Stomach smooth muscle (tissue), 2 donors: ENCODE data around the gene SEPTIN2.

Source experiments
- H3K27ac ChIP-seq: one replicate; pipeline ENCODE4 v1.7.0; 2013; ENCODE audit warnings: mild to moderate bottlenecking, low read length, inconsistent platforms
- H3K27me3 ChIP-seq, 2 donors: one replicate each; pipeline ENCODE4 v1.7.0; 2013; ENCODE audit warnings: low read length in 2 of 2; ENCODE audit not compliant: insufficient read depth in 2 of 2, control insufficient read depth in 1 of 2
- H3K36me3 ChIP-seq, 2 donors: one replicate each; pipeline ENCODE4 v1.7.0; 2013; ENCODE audit warnings: low read length in 2 of 2; ENCODE audit not compliant: control insufficient read depth in 2 of 2, insufficient read depth in 2 of 2
- H3K4me1 ChIP-seq: one replicate; pipeline ENCODE4 v1.7.0; 2013; ENCODE audit warnings: low read length; ENCODE audit not compliant: control insufficient read depth, insufficient read depth
- H3K4me3 ChIP-seq, 2 donors: one replicate each; pipeline ENCODE4 v1.7.0; 2013; ENCODE audit warnings: low read length in 2 of 2
- H3K9ac ChIP-seq, 2 donors: one replicate each; pipeline ENCODE4 v1.7.0; 2013; ENCODE audit warnings: low read length in 2 of 2, mild to moderate bottlenecking in 1 of 2
- H3K9me3 ChIP-seq, 2 donors: one replicate each; pipeline ENCODE4 v1.7.0; 2013; ENCODE audit warnings: low read length in 2 of 2; ENCODE audit not compliant: control insufficient read depth in 2 of 2
- donor health status: healthy.
- donor health status: Pancreatic carcinoma.

The SEPTIN2 gene

DNA sequence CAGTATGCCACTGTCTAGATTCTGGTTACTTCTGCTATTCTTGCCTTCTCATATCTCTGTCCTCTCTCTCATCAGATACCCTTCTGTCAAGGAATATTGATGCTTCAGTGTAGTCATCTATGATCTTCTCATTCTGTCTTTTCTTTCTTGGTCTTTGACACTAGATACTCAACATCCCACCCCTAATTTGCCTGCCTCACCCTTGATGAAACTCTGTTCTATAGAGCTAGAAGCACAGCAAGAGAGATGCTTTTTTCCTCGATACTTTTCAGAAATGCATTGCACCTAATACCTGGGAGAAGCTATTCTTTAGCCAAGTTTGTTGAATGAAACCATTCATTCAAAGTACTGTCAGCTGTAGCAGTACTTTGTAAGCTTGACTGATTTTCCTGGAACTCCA is 9.5 kb downstream of the SEPTIN2 start:
- H3K4me3 ChIP-seq, result no peak overlapping the region
- no peaks in the 10 kb centered on the region for H3K4me1 ChIP-seq
- peaks cover 7 to 12% of the 10 kb centered on the region in 2 donors for H3K36me3 ChIP-seq
- H3K9me3 ChIP-seq, result no peaks in the 10 kb centered on the region
- no peak overlapping the region for H3K27ac ChIP-seq
- H3K27me3 ChIP-seq, result no peaks in the 10 kb centered on the region
- H3K9ac ChIP-seq, result no peak overlapping the region

DNA sequence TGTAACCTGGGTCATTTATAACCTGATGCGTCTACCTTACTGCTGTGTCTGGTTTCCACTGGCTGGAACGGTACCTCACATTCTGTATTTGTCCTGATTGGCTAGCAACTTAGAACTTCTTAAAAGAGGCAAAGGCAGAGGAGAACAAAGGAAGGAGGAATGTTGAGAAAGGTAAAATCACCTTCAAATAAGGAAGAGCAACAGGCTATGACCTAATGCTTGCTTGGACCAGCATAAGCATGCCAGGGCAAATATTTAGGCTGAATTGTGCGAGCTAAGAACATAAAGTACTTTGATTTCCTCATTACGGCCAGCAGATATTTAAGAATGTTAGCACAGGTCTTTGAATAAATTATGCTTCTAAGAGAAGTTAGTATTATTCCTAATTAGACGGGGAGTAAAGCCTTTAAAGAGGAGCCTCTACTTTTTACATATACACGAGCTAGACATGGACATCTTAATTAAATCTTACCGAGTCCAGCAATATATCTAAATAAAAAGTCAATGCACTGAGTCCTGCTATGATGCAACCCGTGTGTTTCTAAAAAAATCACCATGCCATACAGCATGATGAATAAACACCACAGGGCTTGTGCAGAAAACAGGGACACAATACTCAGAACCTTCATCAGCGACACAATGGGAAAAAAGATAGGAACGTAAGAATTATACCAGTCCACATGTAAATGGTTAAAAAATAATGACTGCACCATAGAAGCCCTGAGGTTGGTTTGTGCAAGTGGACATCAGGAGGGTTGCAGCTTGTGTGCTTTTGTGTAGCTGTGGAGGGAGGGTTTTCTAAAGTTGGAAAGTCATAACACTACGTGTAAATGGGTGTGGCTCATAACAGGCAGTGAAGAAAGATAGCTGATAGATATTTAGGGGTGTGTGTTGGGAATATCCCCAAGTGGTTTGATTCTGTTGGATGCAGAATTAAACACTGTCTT is 14.2 kb downstream of the SEPTIN2 start:
- no peak overlapping the region for H3K27ac ChIP-seq
- no peaks in the 10 kb centered on the region for H3K4me1 ChIP-seq
- no peak overlapping the region for H3K9ac ChIP-seq
- no peaks in the 10 kb centered on the region for H3K9me3 ChIP-seq
- no peak overlapping the region for H3K4me3 ChIP-seq
- H3K27me3 ChIP-seq, result no peaks in the 10 kb centered on the region
- peaks cover 15 to 17% of the 10 kb centered on the region in 2 donors for H3K36me3 ChIP-seq

GRCh38 chr2:241330616-241330981 is 14.9 kb downstream of the SEPTIN2 start:
- H3K27me3 ChIP-seq, result no peaks in the 10 kb centered on the region
- peaks cover 20 to 24% of the 10 kb centered on the region in 2 donors for H3K36me3 ChIP-seq
- no peaks in the 10 kb centered on the region for H3K4me1 ChIP-seq
- H3K9me3 ChIP-seq, result no peaks in the 10 kb centered on the region
- H3K9ac ChIP-seq, result no peak overlapping the region
- H3K27ac ChIP-seq, result no peak overlapping the region
- no peak overlapping the region for H3K4me3 ChIP-seq

DNA sequence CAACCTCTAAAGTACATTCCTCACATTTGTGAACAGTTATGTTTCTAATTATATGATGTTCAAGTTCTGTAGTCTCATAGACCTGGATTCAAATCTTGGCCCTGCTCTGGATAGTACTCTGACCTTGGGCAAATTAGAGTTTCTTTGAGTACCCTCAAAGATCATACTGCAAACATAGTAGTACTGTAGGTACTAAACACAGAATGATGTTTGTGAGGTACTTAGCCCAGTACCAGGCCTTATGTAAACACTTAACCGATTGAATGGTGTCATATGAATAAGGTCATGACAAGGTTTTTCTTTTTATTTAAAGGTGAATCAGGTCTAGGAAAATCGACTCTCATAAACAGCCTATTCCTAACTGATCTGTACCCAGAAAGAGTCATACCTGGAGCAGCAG is 19.1 kb downstream of the SEPTIN2 start:
- H3K36me3 ChIP-seq, result peaks cover 30 to 36% of the 10 kb centered on the region in 2 donors
- no peaks in the 10 kb centered on the region for H3K9me3 ChIP-seq
- no peaks in the 10 kb centered on the region for H3K27me3 ChIP-seq
- H3K9ac ChIP-seq, result no peak overlapping the region
- H3K4me3 ChIP-seq, result no peak overlapping the region
- no peak overlapping the region for H3K27ac ChIP-seq
- H3K4me1 ChIP-seq, result peaks cover 3% of the 10 kb centered on the region

DNA sequence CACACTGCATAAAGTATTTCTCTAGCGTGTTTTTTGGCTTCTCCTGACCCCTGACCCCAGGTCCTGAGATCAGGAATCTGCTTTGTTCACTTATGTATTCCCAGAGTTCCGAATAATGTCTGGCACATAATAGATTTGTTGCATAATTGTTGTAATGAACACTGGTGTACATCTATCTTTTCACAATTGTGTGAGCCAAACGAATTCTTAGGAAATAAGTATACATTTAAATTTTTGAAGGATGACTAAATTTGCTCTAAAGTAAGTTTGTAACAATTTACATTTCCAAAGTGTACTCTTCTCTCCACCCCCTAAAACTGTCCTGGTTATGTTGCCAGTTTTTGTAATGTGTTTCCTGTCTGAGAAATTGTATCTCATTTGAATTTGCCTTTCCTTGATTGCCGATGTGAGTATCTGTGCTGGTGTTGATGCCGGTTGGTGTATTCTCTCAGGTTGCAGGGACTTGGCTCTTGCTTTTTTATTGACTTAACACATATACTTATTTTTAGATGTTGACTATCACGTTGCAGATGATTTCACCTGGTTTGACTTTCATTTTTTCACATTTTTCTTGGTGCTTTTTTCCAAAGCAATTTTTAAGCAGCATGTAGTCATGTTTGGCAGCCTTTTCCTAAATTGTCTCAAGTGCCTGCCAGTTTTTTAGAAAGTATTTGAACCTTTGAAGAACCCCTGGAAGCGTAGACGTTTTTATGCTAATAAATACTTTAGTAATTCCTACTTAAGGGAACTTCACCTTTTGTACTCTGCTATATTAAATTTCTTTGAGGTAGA is 24.3 kb downstream of the SEPTIN2 start:
- H3K27ac ChIP-seq, result no peak overlapping the region
- peaks cover 5% of the 10 kb centered on the region for H3K4me1 ChIP-seq
- no peaks in the 10 kb centered on the region for H3K9me3 ChIP-seq
- no peaks in the 10 kb centered on the region for H3K27me3 ChIP-seq
- no peak overlapping the region for H3K4me3 ChIP-seq
- no peak overlapping the region for H3K9ac ChIP-seq
- H3K36me3 ChIP-seq, result peaks cover 47 to 57% of the 10 kb centered on the region in 2 donors

GRCh38 chr2:241340631-241341163 is 25.0 kb downstream of the SEPTIN2 start:
- Histone ChIP-seq H3K36me3 (peaks cover 46 to 56% of the 10 kb centered on the region in 2 donors), H3K9ac (peak overlapping the region in 1 of 2 donors; percentile 4), H3K4me3 (no peak overlapping the region), H3K9me3 (no peaks in the 10 kb centered on the region), H3K27ac (no peak overlapping the region), H3K4me1 (peaks cover 5% of the 10 kb centered on the region), H3K27me3 (no peaks in the 10 kb centered on the region)

- Histone ChIP-seq H3K27ac (no peak overlapping the region), H3K36me3 (peaks cover 60 to 69% of the 10 kb centered on the region in 2 donors), H3K9me3 (no peaks in the 10 kb centered on the region), H3K9ac (no peak overlapping the region), H3K4me1 (peaks cover 2% of the 10 kb centered on the region), H3K27me3 (no peaks in the 10 kb centered on the region), H3K4me3 (no peak overlapping the region)
Measured at GRCh38 chr2:241344925-241345651, 29.4 kb downstream of the SEPTIN2 start.

- Histone ChIP-seq H3K36me3 (peaks cover 56 to 63% of the 10 kb centered on the region in 2 donors), H3K4me1 (peaks cover under 1% of the 10 kb centered on the region), H3K27ac (no peak overlapping the region), H3K9ac (no peak overlapping the region), H3K4me3 (no peak overlapping the region), H3K9me3 (no peaks in the 10 kb centered on the region), H3K27me3 (no peaks in the 10 kb centered on the region)
Measured at GRCh38 chr2:241349941-241350340, 34.2 kb downstream of the SEPTIN2 start.

- H3K9me3 ChIP-seq, result no peaks in the 10 kb centered on the region
- H3K4me3 ChIP-seq, result no peak overlapping the region
- no peak overlapping the region for H3K27ac ChIP-seq
- peaks cover 5% of the 10 kb centered on the region for H3K4me1 ChIP-seq
- no peaks in the 10 kb centered on the region for H3K27me3 ChIP-seq
- no peak overlapping the region for H3K9ac ChIP-seq
- H3K36me3 ChIP-seq, result peaks cover 52 to 58% of the 10 kb centered on the region in 2 donors
Measured at GRCh38 chr2:241350530-241350877, 34.8 kb downstream of the SEPTIN2 start.

DNA sequence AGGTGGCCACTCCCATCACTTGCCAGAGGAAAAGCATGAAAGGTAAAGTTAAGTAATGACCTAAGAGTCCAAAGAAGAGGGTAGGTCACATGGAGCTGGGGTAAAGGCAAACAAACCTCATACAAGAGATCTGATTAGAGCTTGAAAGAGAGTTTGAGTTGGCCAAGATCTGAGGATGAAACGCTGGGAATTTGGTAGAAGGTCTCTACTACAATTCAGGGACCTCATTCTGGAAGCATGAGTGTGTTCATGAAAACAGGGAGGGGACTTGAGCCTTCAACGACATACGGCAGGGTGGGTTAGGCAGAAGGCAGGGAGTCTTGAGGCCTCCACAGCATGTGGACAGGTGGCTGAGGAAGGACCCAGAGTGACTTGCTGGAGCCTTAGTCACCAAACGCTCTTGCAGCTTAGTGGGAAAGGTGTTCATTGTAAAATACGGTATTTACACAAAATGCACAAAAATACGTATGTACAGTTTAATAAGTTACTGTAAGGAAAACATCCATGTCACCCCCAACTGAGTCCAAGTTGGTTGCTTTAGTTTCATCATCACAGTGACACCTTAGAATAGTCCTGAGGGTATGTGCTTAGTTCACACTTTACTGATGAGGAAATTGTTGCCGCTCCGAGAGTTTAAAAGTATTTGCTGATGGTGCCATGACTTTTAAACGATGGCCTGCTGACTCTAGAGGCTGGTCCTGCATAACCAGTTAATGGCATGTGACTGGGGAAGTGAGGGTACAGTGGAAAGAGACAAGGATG is 35.3 kb downstream of the SEPTIN2 start:
- H3K9ac ChIP-seq, result no peak overlapping the region
- H3K27me3 ChIP-seq, result no peaks in the 10 kb centered on the region
- H3K4me1 ChIP-seq, result peaks cover 5% of the 10 kb centered on the region
- peaks cover 48 to 54% of the 10 kb centered on the region in 2 donors for H3K36me3 ChIP-seq
- no peak overlapping the region for H3K4me3 ChIP-seq
- no peaks in the 10 kb centered on the region for H3K9me3 ChIP-seq
- H3K27ac ChIP-seq, result no peak overlapping the region
